Muscle layer of duodenum (tissue), 2 donors: Measurements from ENCODE around the gene SLC25A23.
"Not testable (repeated sequence)": the region's sequence is repeated elsewhere in the genome, so short reads cannot be mapped to it uniquely, and the experiment has no call there.

Experiments used
- H3K27ac ChIP-seq: one replicate; pipeline ENCODE4 v1.7.0; 2013; ENCODE audit warnings: mild to moderate bottlenecking, low read length
- H3K27me3 ChIP-seq: one replicate; pipeline ENCODE4 v1.7.0; 2013; ENCODE audit warnings: low read depth, mild to moderate bottlenecking, control low read depth, low read length
- H3K36me3 ChIP-seq, 2 donors: one replicate each; pipeline ENCODE4 v1.7.0; 2013; ENCODE audit warnings: low read length in 2 of 2, control low read depth in 1 of 2, mild to moderate bottlenecking in 1 of 2; ENCODE audit not compliant: insufficient read depth in 2 of 2, control insufficient read depth in 1 of 2
- H3K4me1 ChIP-seq, 2 donors: one replicate each; pipeline ENCODE4 v1.7.0; 2013; ENCODE audit warnings: low read length in 2 of 2, mild to moderate bottlenecking in 2 of 2, control low read depth in 1 of 2, moderate library complexity in 1 of 2; ENCODE audit not compliant: insufficient read depth in 2 of 2, control insufficient read depth in 1 of 2
- H3K4me3 ChIP-seq, 2 donors: one replicate each; pipeline ENCODE4 v1.7.0; 2013; ENCODE audit warnings: low read length in 2 of 2, low read depth in 1 of 2, mild to moderate bottlenecking in 1 of 2
- H3K9me3 ChIP-seq, 2 donors: one replicate each; pipeline ENCODE4 v1.7.0; 2013; ENCODE audit warnings: low read length in 2 of 2, control low read depth in 1 of 2, mild to moderate bottlenecking in 1 of 2; ENCODE audit not compliant: control insufficient read depth in 1 of 2
- donor health status: healthy.

Gene SLC25A23

GRCh38 chr19:6459262-6460098 lies at the start of gene SLC25A23:
Gene SLC25A23, minus strand, starts transcription at chr19:6459792. Its CDS starts 164 bp downstream, at chr19:6459628.
- Histone ChIP-seq H3K4me1 (peaks cover 0 to 15% of the 10 kb centered on the region in 2 donors), H3K27me3 (peaks cover 3% of the 10 kb centered on the region), H3K36me3 (peaks cover 0 to 23% of the 10 kb centered on the region in 2 donors), H3K4me3 (peak within 1 kb of the TSS; percentile 81 to 84), H3K27ac (peak within 1 kb of the TSS; percentile 45), H3K9me3 (peaks cover 0 to 4% of the 10 kb centered on the region in 2 donors)

- not testable (repeated sequence) for H3K27ac ChIP-seq, H3K27me3 ChIP-seq, H3K9me3 ChIP-seq, H3K4me3 ChIP-seq, H3K36me3 ChIP-seq, H3K4me1 ChIP-seq
Measured at GRCh38 chr19:6508028-6508771, 48.6 kb upstream of the SLC25A23 start.

- Histone ChIP-seq H3K36me3 (no peaks in the 10 kb centered on the region), H3K4me1 (peaks cover 0 to 14% of the 10 kb centered on the region in 2 donors), H3K27ac (no peak overlapping the region), H3K9me3 (no peaks in the 10 kb centered on the region), H3K4me3 (no peak overlapping the region), H3K27me3 (peaks cover 25% of the 10 kb centered on the region)
Measured at GRCh38 chr19:6503407-6504201, 44.0 kb upstream of the SLC25A23 start.

GRCh38 chr19:6501740-6502648 lies 42.4 kb upstream of the SLC25A23 start, which contains the start of gene TUBB4A:
Gene TUBB4A, minus strand, starts transcription at chr19:6502309. Its CDS starts 97 bp downstream, at chr19:6502212.
- H3K4me1 ChIP-seq: peaks cover 0 to 14% of the 10 kb centered on the region in 2 donors
- H3K27ac ChIP-seq: no peak within 1 kb of the TSS
- peak within 1 kb of the TSS in 1 of 2 donors; percentile 62 for H3K4me3 ChIP-seq
- peaks cover 25% of the 10 kb centered on the region for H3K27me3 ChIP-seq
- H3K36me3 ChIP-seq: no peaks in the 10 kb centered on the region
- H3K9me3 ChIP-seq: no peaks in the 10 kb centered on the region

- H3K4me1 ChIP-seq: peaks cover 0 to 14% of the 10 kb centered on the region in 2 donors
- no peaks in the 10 kb centered on the region for H3K9me3 ChIP-seq
- no peaks in the 10 kb centered on the region for H3K36me3 ChIP-seq
- H3K27me3 ChIP-seq: peaks cover 25% of the 10 kb centered on the region
- H3K4me3 ChIP-seq: peak overlapping the region in 1 of 2 donors; percentile 62
- H3K27ac ChIP-seq: no peak overlapping the region
Measured at GRCh38 chr19:6500837-6501739, 41.5 kb upstream of the SLC25A23 start.

GRCh38 chr19:6499052-6499790 lies 39.6 kb upstream of the SLC25A23 start:
- no peak overlapping the region for H3K4me3 ChIP-seq
- no peak overlapping the region for H3K27ac ChIP-seq
- H3K36me3 ChIP-seq: no peaks in the 10 kb centered on the region
- peaks cover 0 to 14% of the 10 kb centered on the region in 2 donors for H3K4me1 ChIP-seq
- no peaks in the 10 kb centered on the region for H3K9me3 ChIP-seq
- peaks cover 25% of the 10 kb centered on the region for H3K27me3 ChIP-seq

- no peaks in the 10 kb centered on the region for H3K9me3 ChIP-seq
- no peak overlapping the region for H3K4me3 ChIP-seq
- no peaks in the 10 kb centered on the region for H3K36me3 ChIP-seq
- peaks cover 20% of the 10 kb centered on the region for H3K27me3 ChIP-seq
- peaks cover 0 to 14% of the 10 kb centered on the region in 2 donors for H3K4me1 ChIP-seq
- no peak overlapping the region for H3K27ac ChIP-seq
Measured at GRCh38 chr19:6498294-6499036, 38.9 kb upstream of the SLC25A23 start.

GRCh38 chr19:6495947-6496346 lies 36.4 kb upstream of the SLC25A23 start:
- H3K4me3 ChIP-seq: no peak overlapping the region
- no peaks in the 10 kb centered on the region for H3K36me3 ChIP-seq
- peaks cover 5 to 11% of the 10 kb centered on the region in 2 donors for H3K9me3 ChIP-seq
- peaks cover 7% of the 10 kb centered on the region for H3K27me3 ChIP-seq
- no peak overlapping the region for H3K27ac ChIP-seq
- H3K4me1 ChIP-seq: no peaks in the 10 kb centered on the region
